SK-N-MC (cell line): ENCODE results near the gene GNAQ.

Experiments
- EZH2 ChIP-seq: fragments of 200-600 bp; sonication (generic); IDR thresholded peaks from one replicate; pipeline ENCODE4 v1.6.1; 2017; ENCODE audit warnings: antibody characterized with exemption
- FOXP2 ChIP-seq: optimal IDR thresholded peaks from 2 replicates; pipeline ENCODE3; 2011; ENCODE audit warnings: mild to moderate bottlenecking, moderate library complexity; ENCODE audit not compliant: insufficient read depth; ENCODE audit errors: extremely low read length, control extremely low read depth
- POLR2AphosphoS5 ChIP-seq: IDR thresholded peaks from 2 replicates; pipeline ENCODE4 v1.6.1; 2012; ENCODE audit warnings: mild to moderate bottlenecking, low read depth, low read length, borderline replicate concordance

DNA sequence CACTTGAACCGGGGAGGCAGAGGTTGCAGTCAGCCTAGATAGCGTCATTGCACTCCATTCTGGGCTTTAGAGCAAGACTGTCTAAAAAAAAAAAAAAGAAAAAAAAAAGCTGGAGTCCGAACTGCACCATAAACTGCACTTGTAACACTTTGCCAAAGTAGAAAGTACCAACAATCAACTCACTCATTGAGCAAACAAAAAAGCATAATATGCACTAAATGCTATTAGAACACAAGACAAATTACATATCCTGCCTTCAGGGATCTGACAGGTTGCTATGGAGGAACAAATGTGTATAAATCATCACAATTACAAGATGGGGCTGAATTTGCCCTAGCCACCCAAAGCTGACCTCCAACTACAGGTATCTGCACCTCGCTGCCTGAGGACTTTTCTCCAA is 27.9 kb downstream of the GNAQ start:
- TF ChIP-seq POLR2AphosphoS5, result no peak
- TF ChIP-seq EZH2, result no peak
- TF ChIP-seq FOXP2, result no peak
